Pancreas (tissue), 10 donors: ENCODE measurements around the gene VSIG10L2. TPM values are rescaled to one million over a fixed set of nuclear protein-coding genes. Genes with fewer than 3 reads are reported as not detected.

Source experiments
- ATAC-seq, 4 donors: fragments of 200-7000 bp; cut with Tn5 transposase; one replicate each; pipeline versions ENCODE4 v1.8.0 to v1.9.1; 2020; ENCODE audit warnings: mild to moderate bottlenecking in 4 of 4, moderate library complexity in 4 of 4
- DNase-seq, 6 donors: peaks; one replicate each; pipeline ENCODE4 v3.0.0-alpha.2; 2020
- FAIRE-seq: peaks from 2 replicates; lab custom pipeline; 2012; peaks lifted over from hg19 to GRCh38; lab: Jason Lieb, UNC
- H3K27ac ChIP-seq, 4 donors: fragments of 200-600 bp; sonication (generic); 1 replicate in 3 of 4; 2 replicates in 1 of 4; pipeline versions ENCODE4 v1.5.0 to v1.8.0; 2020
- H3K27me3 ChIP-seq, 4 donors: fragments of 200-600 bp; one replicate each; pipeline ENCODE4 v1.8.0; 2021
- H3K36me3 ChIP-seq, 3 donors: fragments of 200-600 bp; sonication (generic) in 1 of 3; one replicate each; pipeline versions ENCODE4 v1.5.0 to v1.8.0; 2020 to 2021
- H3K4me1 ChIP-seq, 3 donors: fragments of 200-600 bp; one replicate each; pipeline ENCODE4 v1.8.0; 2021
- H3K4me3 ChIP-seq, 4 donors: fragments of 200-600 bp; sonication (generic) in 2 of 4; one replicate each; pipeline versions ENCODE4 v1.5.0 to v1.8.0; 2020 to 2021
- H3K9me3 ChIP-seq, 4 donors: fragments of 200-600 bp; one replicate each; pipeline ENCODE4 v1.8.0; 2021
- CTCF ChIP-seq, 4 donors: fragments of 200-600 bp; sonication (generic) in 3 of 4; IDR thresholded peaks; one replicate each; pipeline versions ENCODE4 v1.5.0 to v1.8.0; 2021; ENCODE audit warnings: antibody characterized with exemption in 4 of 4
- WGBS, 2 donors: extraction: QIAGEN DNeasy Blood & Tissue Kit; methylation state at CpG; one replicate each; pipeline ENCODE4 v1.1.7; 2013; 5-methylcytosine and 5-hydroxymethylcytosine counted together
- intact Hi-C, 3 donors: fragments of 100-400 bp; cut with DNase I; formaldehyde crosslinking; loops; one replicate each; pipeline versions ENCODE4 v1.11.1 to v1.14.2; 2022
- polyA plus RNA-seq, 2 donors: library from polyadenylated mRNA; stranded (reverse); fragments of 200-250 nt; gene quantifications; one replicate each; pipeline ENCODE4 v1.2.3, GENCODE V29; 2013
- total RNA-seq, 6 donors: library from RNA; stranded (reverse); fragmentation: NEBNext Ultra II Directional in 4 of 6; extraction: Animal tissue kit (Norgen Biotek cat#: 25700) in 4 of 6; gene quantifications; one replicate each; pipeline versions ENCODE4 v1.2.1 to v1.2.4, GENCODE V29; 2021 to 2023
- donor health status: healthy with polysubstance abuse.
- donor health status: DM: no; HTN: no; CAD: no; lungs with moderate emphysema.
- donor health status: DM: no; HTN: no; CAD: no.
- donor health status: control.
- donor health status: control.
- donor health status: Bipolar disorder and iron deficiency.
- donor health status: DM: yes; HTN: yes; CAD: no.
- donor health status: DM: no; HTN: no; CAD: no.
- donor health status: DM: no; HTN: no; CAD: no.
- donor health status: DM: yes; HTN: yes; CAD: no.

VSIG10L2 gene
- total and polyA plus RNA-seq, 8 donors = 0.14 to 0.52 (median 0.22) TPM; not detected in 4

DNA sequence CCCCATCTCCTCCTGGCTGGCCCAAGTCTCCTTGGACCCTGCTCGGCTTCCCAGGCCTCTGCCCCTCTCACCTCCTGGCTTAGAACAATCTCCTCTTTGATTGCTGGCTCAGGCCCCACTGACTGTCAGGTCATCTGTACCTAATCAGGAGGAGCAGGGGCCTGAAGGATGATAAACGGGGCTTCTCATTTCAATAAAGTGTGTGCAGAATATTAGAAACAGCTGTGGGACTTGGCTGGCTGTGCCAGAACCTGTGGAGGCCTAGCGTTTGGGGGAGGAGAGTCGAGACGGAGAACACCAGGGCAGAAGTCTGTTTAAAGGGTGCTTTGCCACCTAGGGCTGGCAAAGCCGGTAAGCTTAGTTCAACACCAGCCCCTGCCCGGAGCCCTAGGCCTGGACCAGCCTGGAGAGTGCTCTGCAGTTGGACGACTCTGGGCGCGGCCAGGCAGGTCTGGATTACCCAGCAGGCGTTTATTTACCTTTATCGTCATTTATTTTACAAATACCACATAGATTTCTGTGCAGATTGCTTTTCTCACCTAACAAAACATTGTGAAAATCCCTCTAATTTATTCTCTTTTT, 10.1 kb upstream of the VSIG10L2 start:
- ATAC-seq = no peak
- 78 to 79% methylated on average over 12 of the region's 12 CpGs for WGBS, 2 donors
- no peak for TF ChIP-seq CTCF (IDR thresholded peaks at IDR 0.05)
- FAIRE-seq = no peak
- no peak overlapping the region for H3K27ac ChIP-seq
- no peaks in the 10 kb centered on the region for H3K4me1 ChIP-seq
- H3K9me3 ChIP-seq = no peaks in the 10 kb centered on the region
- H3K27me3 ChIP-seq = peaks cover 0 to 7% (median 0%) of the 10 kb centered on the region in 4 donors
- H3K4me3 ChIP-seq = no peak overlapping the region
- intact Hi-C loops = loop anchor here in 1 of 3 donors (5.0 kb wide), 1 partner anchor 252 kb away; no protein-coding TSS in a partner anchor
- no peaks in the 10 kb centered on the region for H3K36me3 ChIP-seq
- no peak for DNase-seq

DNA sequence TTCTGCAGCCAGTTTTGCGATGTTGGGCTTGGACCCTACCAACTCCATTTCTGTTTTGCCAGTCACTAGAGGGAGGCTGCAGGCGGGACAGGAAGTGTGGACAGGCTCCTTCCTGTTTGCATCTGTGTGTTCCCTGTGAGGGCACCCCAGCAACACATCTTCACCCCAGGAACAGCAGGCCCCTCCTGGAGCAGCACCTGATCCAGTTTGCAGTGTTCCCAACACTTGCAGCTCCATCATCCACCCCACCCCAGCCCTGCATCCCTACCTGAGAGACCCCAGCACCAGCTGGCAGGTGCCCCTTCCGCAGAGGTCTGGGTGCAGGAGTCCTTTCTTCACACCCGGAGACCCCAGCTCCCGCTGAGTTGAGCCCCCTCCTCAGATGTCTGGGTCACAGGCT, 7.4 kb upstream of the VSIG10L2 start:
- 75 to 84% methylated on average over 5 of the region's 5 CpGs for WGBS, 2 donors
- FAIRE-seq = no peak
- Histone ChIP-seq H3K9me3 (no peaks in the 10 kb centered on the region), H3K36me3 (no peaks in the 10 kb centered on the region), H3K4me3 (no peak overlapping the region), H3K27ac (no peak overlapping the region), H3K27me3 (no peaks in the 10 kb centered on the region), H3K4me1 (no peaks in the 10 kb centered on the region)
- no peak for TF ChIP-seq CTCF (IDR thresholded peaks at IDR 0.05)
- no peak for DNase-seq
- no peak for ATAC-seq
- intact Hi-C loops = loop anchor here in 1 of 3 donors (5.0 kb wide), 1 partner anchor 249 kb away; no protein-coding TSS in a partner anchor

DNA sequence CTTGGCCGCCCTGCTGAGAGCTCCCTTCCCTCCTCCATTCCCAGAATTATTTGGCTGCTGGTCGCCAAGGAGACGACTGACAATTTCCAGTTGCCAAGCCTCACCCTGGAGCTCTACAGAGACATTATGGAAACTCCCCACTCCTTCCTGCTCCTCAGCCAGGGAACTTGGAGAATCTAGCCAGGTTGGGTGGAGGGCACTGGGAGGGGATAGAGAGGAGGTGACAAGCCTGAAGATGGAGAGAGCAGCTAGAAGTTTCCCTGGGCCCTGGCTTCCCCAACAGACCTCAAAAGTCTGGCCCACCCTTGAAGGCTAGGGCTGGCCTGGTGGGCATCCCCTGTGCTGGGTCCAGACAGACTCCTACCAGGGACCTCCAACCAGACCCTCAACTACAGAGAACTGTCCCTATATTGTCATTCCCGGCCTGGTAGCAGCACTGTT, 6.7 kb upstream of the VSIG10L2 start:
- H3K4me3 ChIP-seq = no peak overlapping the region
- H3K36me3 ChIP-seq = no peaks in the 10 kb centered on the region
- 57 to 60% methylated on average over 4 of the region's 4 CpGs for WGBS, 2 donors
- no peaks in the 10 kb centered on the region for H3K27me3 ChIP-seq
- FAIRE-seq = no peak
- no peak overlapping the region for H3K27ac ChIP-seq
- intact Hi-C loops = loop anchor here in 1 of 3 donors (5.0 kb wide), 1 partner anchor 248 kb away; no protein-coding TSS in a partner anchor
- TF ChIP-seq CTCF (IDR thresholded peaks at IDR 0.05) = no peak
- no peaks in the 10 kb centered on the region for H3K4me1 ChIP-seq
- no peaks in the 10 kb centered on the region for H3K9me3 ChIP-seq
- no peak for ATAC-seq
- no peak for DNase-seq

GRCh38 chr11:125940145-125940544, 5.7 kb upstream of the VSIG10L2 start:
- Histone ChIP-seq H3K27ac (no peak overlapping the region), H3K36me3 (no peaks in the 10 kb centered on the region), H3K27me3 (no peaks in the 10 kb centered on the region), H3K4me1 (no peaks in the 10 kb centered on the region), H3K4me3 (no peak overlapping the region), H3K9me3 (no peaks in the 10 kb centered on the region)
- ATAC-seq (no peak), DNase-seq (no peak), FAIRE-seq (no peak)
- intact Hi-C loops = no loop called here
- WGBS, 2 donors = 89 to 96% methylated on average over 4 of the region's 4 CpGs
- no peak for TF ChIP-seq CTCF (IDR thresholded peaks at IDR 0.05)

- FAIRE-seq (no peak), ATAC-seq (no peak), DNase-seq (no peak)
- Histone ChIP-seq H3K27me3 (no peaks in the 10 kb centered on the region), H3K4me1 (no peaks in the 10 kb centered on the region), H3K36me3 (no peaks in the 10 kb centered on the region), H3K27ac (no peak overlapping the region), H3K4me3 (no peak overlapping the region), H3K9me3 (no peaks in the 10 kb centered on the region)
- intact Hi-C loops = no loop called here
- TF ChIP-seq CTCF (IDR thresholded peaks at IDR 0.05) = no peak
- 74 to 86% methylated on average over 4 of the region's 4 CpGs for WGBS, 2 donors
These were observed 4.6 kb upstream of the VSIG10L2 start for GRCh38 chr11:125941267-125941618.
